ENCODE measurements around the gene TEX2. TPM values are rescaled to one million over a fixed set of nuclear protein-coding genes. Genes with fewer than 3 reads are reported as not detected.
A peak's percentile ranks its signal among the peaks of the same experiment; 100 is the strongest.

The TEX2 gene
- polyA plus RNA-seq, 3 donors, result 6.5 to 8.7 (median 7.8) TPM

DNA sequence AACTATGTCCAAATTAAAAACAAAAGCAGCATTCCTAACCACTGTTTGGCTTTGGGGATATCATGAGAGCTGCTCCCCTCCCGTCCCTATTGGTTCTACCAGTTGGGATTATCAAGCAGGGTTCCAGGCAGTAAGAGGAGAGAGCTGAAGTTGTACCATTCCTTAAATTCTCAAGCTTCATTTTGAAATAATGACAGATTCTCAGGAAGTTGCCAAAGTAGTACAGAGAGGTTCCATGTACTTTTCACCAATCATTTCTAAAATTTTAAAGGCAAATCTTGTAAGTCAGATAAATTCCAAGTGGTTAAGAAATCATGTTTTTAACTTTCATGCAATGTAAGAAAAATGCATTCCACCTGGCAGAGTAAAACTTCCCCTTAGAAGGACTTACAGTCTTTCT, 36.9 kb downstream of the TEX2 start:
- WGBS (ENCODE audit: insufficient coverage), result no CpG with 5 or more reads among the region's 1 CpG
- TF ChIP-seq, protein P1, sequence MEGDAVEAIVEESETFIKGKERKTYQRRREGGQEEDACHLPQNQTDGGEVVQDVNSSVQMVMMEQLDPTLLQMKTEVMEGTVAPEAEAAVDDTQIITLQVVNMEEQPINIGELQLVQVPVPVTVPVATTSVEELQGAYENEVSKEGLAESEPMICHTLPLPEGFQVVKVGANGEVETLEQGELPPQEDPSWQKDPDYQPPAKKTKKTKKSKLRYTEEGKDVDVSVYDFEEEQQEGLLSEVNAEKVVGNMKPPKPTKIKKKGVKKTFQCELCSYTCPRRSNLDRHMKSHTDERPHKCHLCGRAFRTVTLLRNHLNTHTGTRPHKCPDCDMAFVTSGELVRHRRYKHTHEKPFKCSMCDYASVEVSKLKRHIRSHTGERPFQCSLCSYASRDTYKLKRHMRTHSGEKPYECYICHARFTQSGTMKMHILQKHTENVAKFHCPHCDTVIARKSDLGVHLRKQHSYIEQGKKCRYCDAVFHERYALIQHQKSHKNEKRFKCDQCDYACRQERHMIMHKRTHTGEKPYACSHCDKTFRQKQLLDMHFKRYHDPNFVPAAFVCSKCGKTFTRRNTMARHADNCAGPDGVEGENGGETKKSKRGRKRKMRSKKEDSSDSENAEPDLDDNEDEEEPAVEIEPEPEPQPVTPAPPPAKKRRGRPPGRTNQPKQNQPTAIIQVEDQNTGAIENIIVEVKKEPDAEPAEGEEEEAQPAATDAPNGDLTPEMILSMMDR (IDR thresholded peaks at IDR 0.05), result no peak
- H3K36me3 Mint-ChIP-seq, result peaks cover 3 to 7% of the 10 kb centered on the region in 2 donors
- no peak overlapping the region for H3K4me2 ChIP-seq (replicated peaks; ENCODE audit: extremely low read depth, low read length, poor library complexity, severe bottlenecking)
- no peak overlapping the region for H3K27ac Mint-ChIP-seq
- peaks cover 0 to 7% of the 10 kb centered on the region in 2 donors for H3K4me1 ChIP-seq (ENCODE audit: control insufficient read depth in 1 of 2, insufficient read depth in 2 of 2, low read length in 2 of 2)
- no peaks in the 10 kb centered on the region for H3K9me3 ChIP-seq (replicated peaks in 1 of 2; ENCODE audit: control insufficient read depth in 1 of 2, insufficient read depth in 1 of 2, low read length in 2 of 2)
- H3K4me1 Mint-ChIP-seq, result peaks cover 20% of the 10 kb centered on the region
- no peaks in the 10 kb centered on the region for H3K9me3 Mint-ChIP-seq
- H3K27ac ChIP-seq (ENCODE audit: low read depth in 1 of 2, low read length in 2 of 2), result no peak overlapping the region
- peaks cover 3% of the 10 kb centered on the region for H4K20me1 ChIP-seq (ENCODE audit: insufficient read depth, low read length)
- H2AFZ ChIP-seq (ENCODE audit: insufficient read depth, low read depth, low read length, poor library complexity, severe bottlenecking), result no peak overlapping the region
- no peak overlapping the region for H3K9ac ChIP-seq (ENCODE audit: insufficient read depth, low read length, poor library complexity, severe bottlenecking)
- peaks cover 98% of the 10 kb centered on the region for H3K79me2 ChIP-seq (ENCODE audit: insufficient read depth, low read length)
- H3K4me3 Mint-ChIP-seq, result no peak overlapping the region
- H3K36me3 ChIP-seq (replicated peaks in 1 of 2; ENCODE audit: control insufficient read depth in 1 of 2, insufficient read depth in 2 of 2, low read length in 2 of 2), result no peaks in the 10 kb centered on the region
- no peaks in the 10 kb centered on the region for H3K27me3 ChIP-seq (ENCODE audit: control insufficient read depth in 2 of 2, insufficient read depth in 2 of 2, low read length in 2 of 2)
- H3K4me3 ChIP-seq (replicated peaks in 1 of 3; ENCODE audit: low read depth in 2 of 3, low read length in 3 of 3), result no peak overlapping the region
- intact Hi-C loops (cut with micrococcal nuclease), result no loop called here
- no peaks in the 10 kb centered on the region for H3K27me3 Mint-ChIP-seq (ENCODE audit: low read depth in 3 of 3)
- DNase-seq, result no peak

DNA sequence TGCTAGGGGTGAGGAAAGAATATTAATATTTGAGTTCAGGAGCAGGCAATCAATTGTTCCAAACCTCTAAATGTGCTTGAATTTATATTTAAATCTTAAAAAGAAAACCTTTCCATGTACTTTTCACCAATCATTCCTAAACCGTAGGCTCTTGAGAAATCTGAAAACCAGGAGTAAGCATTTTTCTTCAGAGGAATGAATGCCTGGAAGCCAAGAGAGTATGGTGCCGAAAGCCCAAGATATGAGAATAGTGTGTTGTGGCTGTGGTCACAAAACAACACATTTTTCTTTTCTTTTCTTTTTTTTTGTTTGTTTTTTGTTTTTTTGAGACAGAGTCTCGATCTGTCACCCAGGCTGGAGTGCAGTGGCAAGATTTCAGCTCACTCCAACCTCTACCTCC, 37.6 kb downstream of the TEX2 start:
- H2AFZ ChIP-seq (ENCODE audit: insufficient read depth, low read depth, low read length, poor library complexity, severe bottlenecking), result no peak overlapping the region
- intact Hi-C loops (cut with micrococcal nuclease), result no loop called here
- H3K36me3 ChIP-seq (replicated peaks in 1 of 2; ENCODE audit: control insufficient read depth in 1 of 2, insufficient read depth in 2 of 2, low read length in 2 of 2), result no peaks in the 10 kb centered on the region
- no peaks in the 10 kb centered on the region for H3K27me3 ChIP-seq (ENCODE audit: control insufficient read depth in 2 of 2, insufficient read depth in 2 of 2, low read length in 2 of 2)
- Mint-ChIP-seq H3K27me3 (ENCODE audit: low read depth in 3 of 3) (peaks cover 0 to 1% (median 0%) of the 10 kb centered on the region in 3 donors), H3K4me3 (no peak overlapping the region), H3K27ac (peak overlapping the region in 1 of 7 donors; percentile 66), H3K36me3 (peaks cover 6 to 9% of the 10 kb centered on the region in 2 donors), H3K4me1 (peaks cover 20% of the 10 kb centered on the region), H3K9me3 (peaks cover 0 to 2% (median 0%) of the 10 kb centered on the region in 7 donors)
- no peaks in the 10 kb centered on the region for H3K9me3 ChIP-seq (replicated peaks in 1 of 2; ENCODE audit: control insufficient read depth in 1 of 2, insufficient read depth in 1 of 2, low read length in 2 of 2)
- no peak overlapping the region for H3K9ac ChIP-seq (ENCODE audit: insufficient read depth, low read length, poor library complexity, severe bottlenecking)
- H3K4me1 ChIP-seq (ENCODE audit: control insufficient read depth in 1 of 2, insufficient read depth in 2 of 2, low read length in 2 of 2), result peaks cover 0 to 9% of the 10 kb centered on the region in 2 donors
- H4K20me1 ChIP-seq (ENCODE audit: insufficient read depth, low read length), result no peaks in the 10 kb centered on the region
- WGBS (ENCODE audit: insufficient coverage), result no CpG with 5 or more reads among the region's 3 CpGs
- peaks cover 98% of the 10 kb centered on the region for H3K79me2 ChIP-seq (ENCODE audit: insufficient read depth, low read length)
- TF ChIP-seq, protein P1 (IDR thresholded peaks at IDR 0.05), result no peak
- DNase-seq, result no peak
- no peak overlapping the region for H3K4me3 ChIP-seq (replicated peaks in 1 of 3; ENCODE audit: low read depth in 2 of 3, low read length in 3 of 3)
- H3K27ac ChIP-seq (ENCODE audit: low read depth in 1 of 2, low read length in 2 of 2), result no peak overlapping the region
- H3K4me2 ChIP-seq (replicated peaks; ENCODE audit: extremely low read depth, low read length, poor library complexity, severe bottlenecking), result no peak overlapping the region

Data from CD14-positive monocyte (primary cell).